Hepatocyte (in vitro differentiated cells): ENCODE results near the gene PIK3R1. TPM values are rescaled to one million over a fixed set of nuclear protein-coding genes. Genes with fewer than 3 reads are reported as not detected.
A peak's percentile ranks its signal among the peaks of the same experiment; 100 is the strongest.

Experiments
- DNase-seq: peaks from one replicate; pipeline ENCODE4 v3.0.0-alpha.2; 2016; ENCODE audit warnings: low spot score
- H2AFZ ChIP-seq: fragments of 200-600 bp; sonication (generic); 2 replicates; pipeline ENCODE4 v1.6.0; 2016; ENCODE audit warnings: antibody characterized with exemption, mild to moderate bottlenecking
- H3K27ac ChIP-seq: fragments of 200-600 bp; sonication (generic); 2 replicates; pipeline ENCODE4 v1.5.1; 2016; ENCODE audit warnings: mild to moderate bottlenecking
- H3K27me3 ChIP-seq: fragments of 200-600 bp; sonication (generic); 2 replicates; pipeline ENCODE4 v1.6.1; 2016
- H3K36me3 ChIP-seq: fragments of 200-600 bp; sonication (generic); replicated peaks from 2 replicates; pipeline ENCODE4 v1.5.1; 2016; ENCODE audit warnings: low read depth; ENCODE audit not compliant: insufficient read depth
- H3K4me1 ChIP-seq: fragments of 200-600 bp; sonication (generic); 2 replicates; pipeline ENCODE4 v1.5.1; 2016; ENCODE audit warnings: mild to moderate bottlenecking, moderate library complexity; ENCODE audit not compliant: insufficient read depth
- H3K4me2 ChIP-seq: fragments of 200-600 bp; sonication (generic); 2 replicates; pipeline ENCODE4 v1.6.0; 2016
- H3K4me3 ChIP-seq: fragments of 200-600 bp; sonication (generic); 2 replicates; pipeline ENCODE4 v1.5.1; 2016; ENCODE audit warnings: mild to moderate bottlenecking
- H3K79me2 ChIP-seq: fragments of 200-600 bp; sonication (generic); 2 replicates; pipeline ENCODE4 v1.6.0; 2017; ENCODE audit warnings: mild to moderate bottlenecking
- H3K9me2 ChIP-seq: fragments of 200-600 bp; sonication (generic); replicated peaks from 2 replicates; pipeline ENCODE4 v1.6.0; 2017; ENCODE audit warnings: mild to moderate bottlenecking; ENCODE audit not compliant: insufficient read depth
- H3K9me3 ChIP-seq: fragments of 200-600 bp; sonication (generic); 2 replicates; pipeline ENCODE4 v1.5.1; 2016; ENCODE audit warnings: low read depth, mild to moderate bottlenecking
- H4K20me1 ChIP-seq: fragments of 200-600 bp; sonication (generic); 2 replicates; pipeline ENCODE4 v1.6.0; 2016; ENCODE audit warnings: mild to moderate bottlenecking; ENCODE audit not compliant: insufficient read depth, poor library complexity, severe bottlenecking
- EZH2 ChIP-seq: fragments of 200-600 bp; sonication (generic); IDR thresholded peaks from 2 replicates; pipeline ENCODE4 v1.6.1; 2016; ENCODE audit warnings: antibody characterized with exemption, mild to moderate bottlenecking, borderline replicate concordance
- EZH2phosphoT487 ChIP-seq: fragments of 200-600 bp; sonication (generic); IDR thresholded peaks from one replicate; pipeline ENCODE4 v1.6.1; 2018; ENCODE audit warnings: antibody characterized with exemption, mild to moderate bottlenecking, low read depth, moderate library complexity; ENCODE audit not compliant: unreplicated experiment, severe bottlenecking
- WGBS: methylation state at CpG from one replicate; pipeline ENCODE4 v1.1.6; 2016; ENCODE audit warnings: low lambda C conversion rate; ENCODE audit errors: missing lambda C conversion rate; 5-methylcytosine and 5-hydroxymethylcytosine counted together
- polyA plus RNA-seq: library from polyadenylated mRNA; unstranded; fragments of >200 nt; fragmentation: Nextera tagmentation; extraction: Ambion mirVana; gene quantifications from 2 replicates; pipeline ENCODE4 v1.2.1, GENCODE V29; 2016
- total RNA-seq: library from RNA; depleted of rRNA; stranded (reverse); fragments of >200 nt; gene quantifications from 2 replicates; pipeline ENCODE4 v1.2.3, GENCODE V29; 2014
- TF ChIP-seq, protein P1 (sequence below): fragments of 200-600 bp; sonication (generic); IDR thresholded peaks from 2 replicates; pipeline ENCODE4 v1.5.1; 2016; ENCODE audit warnings: antibody characterized with exemption, mild to moderate bottlenecking; ENCODE audit not compliant: poor library complexity

The PIK3R1 gene
- total and polyA plus RNA-seq, 2 experiments from 2014 or later, result 38.9 to 109 TPM

DNA sequence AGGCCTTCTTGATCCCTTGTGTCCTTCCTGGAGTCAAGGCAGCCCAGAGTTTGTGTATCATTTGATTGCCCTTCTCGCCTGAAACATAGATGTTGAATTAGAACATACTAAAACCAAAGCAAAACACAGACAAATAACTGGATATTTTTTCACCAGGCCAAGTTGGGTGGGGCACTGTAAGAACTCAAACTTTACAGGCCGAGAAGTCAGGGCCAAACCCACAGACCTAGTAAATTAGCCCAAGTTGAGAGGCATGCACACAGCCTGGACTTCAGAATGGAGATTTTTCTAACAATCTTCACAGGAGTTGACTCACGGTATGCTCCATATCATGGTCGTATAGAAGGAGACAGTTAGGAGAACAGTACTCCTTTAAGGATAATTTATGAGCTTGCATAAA, 121.7 kb downstream of the PIK3R1 start:
- WGBS, result 93% methylated on average over 4 of the region's 4 CpGs

DNA sequence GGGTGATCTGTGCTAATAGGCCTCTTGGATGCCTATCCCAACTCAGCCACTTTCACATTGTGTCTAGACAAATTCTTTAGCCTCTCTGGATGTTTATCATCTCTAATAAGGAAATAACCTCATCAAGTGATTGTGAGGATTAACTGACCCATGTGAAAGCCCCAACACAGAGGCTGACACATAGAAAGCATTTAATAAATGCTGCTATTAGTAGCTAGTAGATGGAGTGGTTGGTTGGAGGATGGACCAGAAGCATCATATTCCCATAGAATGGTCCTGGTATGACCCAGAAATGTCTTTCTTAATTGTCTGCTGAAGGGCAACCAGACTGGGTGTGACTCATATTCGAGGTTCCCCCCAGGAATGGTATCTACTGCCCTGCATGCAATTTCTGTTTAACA, 124.4 kb downstream of the PIK3R1 start:
- no peak overlapping the region for H3K27ac ChIP-seq
- no peaks in the 10 kb centered on the region for H3K36me3 ChIP-seq
- H3K4me2 ChIP-seq, result no peak overlapping the region
- no peak for DNase-seq
- no peaks in the 10 kb centered on the region for H3K9me2 ChIP-seq
- TF ChIP-seq EZH2phosphoT487, result no peak
- TF ChIP-seq, protein P1, sequence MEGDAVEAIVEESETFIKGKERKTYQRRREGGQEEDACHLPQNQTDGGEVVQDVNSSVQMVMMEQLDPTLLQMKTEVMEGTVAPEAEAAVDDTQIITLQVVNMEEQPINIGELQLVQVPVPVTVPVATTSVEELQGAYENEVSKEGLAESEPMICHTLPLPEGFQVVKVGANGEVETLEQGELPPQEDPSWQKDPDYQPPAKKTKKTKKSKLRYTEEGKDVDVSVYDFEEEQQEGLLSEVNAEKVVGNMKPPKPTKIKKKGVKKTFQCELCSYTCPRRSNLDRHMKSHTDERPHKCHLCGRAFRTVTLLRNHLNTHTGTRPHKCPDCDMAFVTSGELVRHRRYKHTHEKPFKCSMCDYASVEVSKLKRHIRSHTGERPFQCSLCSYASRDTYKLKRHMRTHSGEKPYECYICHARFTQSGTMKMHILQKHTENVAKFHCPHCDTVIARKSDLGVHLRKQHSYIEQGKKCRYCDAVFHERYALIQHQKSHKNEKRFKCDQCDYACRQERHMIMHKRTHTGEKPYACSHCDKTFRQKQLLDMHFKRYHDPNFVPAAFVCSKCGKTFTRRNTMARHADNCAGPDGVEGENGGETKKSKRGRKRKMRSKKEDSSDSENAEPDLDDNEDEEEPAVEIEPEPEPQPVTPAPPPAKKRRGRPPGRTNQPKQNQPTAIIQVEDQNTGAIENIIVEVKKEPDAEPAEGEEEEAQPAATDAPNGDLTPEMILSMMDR, result no peak
- no peak for TF ChIP-seq EZH2
- 85% methylated on average over 1 of the region's 1 CpG for WGBS
- peaks cover 4% of the 10 kb centered on the region for H3K4me1 ChIP-seq
- H3K4me3 ChIP-seq, result no peak overlapping the region
- H4K20me1 ChIP-seq, result no peaks in the 10 kb centered on the region
- no peaks in the 10 kb centered on the region for H3K79me2 ChIP-seq
- no peaks in the 10 kb centered on the region for H3K27me3 ChIP-seq
- no peaks in the 10 kb centered on the region for H3K9me3 ChIP-seq
- no peak overlapping the region for H2AFZ ChIP-seq

More for the DNA sequence above, 121.7 kb downstream of the PIK3R1 start:
- DNase-seq, result no peak
- H3K4me1 ChIP-seq, result no peaks in the 10 kb centered on the region
- no peak overlapping the region for H3K4me3 ChIP-seq
- no peaks in the 10 kb centered on the region for H3K79me2 ChIP-seq
- H3K27me3 ChIP-seq, result no peaks in the 10 kb centered on the region
- no peaks in the 10 kb centered on the region for H3K9me3 ChIP-seq
- H3K36me3 ChIP-seq, result no peaks in the 10 kb centered on the region
- TF ChIP-seq EZH2phosphoT487, result no peak
- TF ChIP-seq, protein P1, result no peak
- no peak for TF ChIP-seq EZH2
- H3K4me2 ChIP-seq, result no peak overlapping the region
- H2AFZ ChIP-seq, result no peak overlapping the region
- no peaks in the 10 kb centered on the region for H4K20me1 ChIP-seq
- H3K9me2 ChIP-seq, result no peaks in the 10 kb centered on the region
- no peak overlapping the region for H3K27ac ChIP-seq

- no peak overlapping the region for H3K4me3 ChIP-seq
- 92% methylated on average over 3 of the region's 3 CpGs for WGBS
- no peaks in the 10 kb centered on the region for H4K20me1 ChIP-seq
- H3K27me3 ChIP-seq, result no peaks in the 10 kb centered on the region
- H3K4me2 ChIP-seq, result no peak overlapping the region
- H3K9me2 ChIP-seq, result no peaks in the 10 kb centered on the region
- H3K36me3 ChIP-seq, result no peaks in the 10 kb centered on the region
- no peak overlapping the region for H3K27ac ChIP-seq
- H3K4me1 ChIP-seq, result peaks cover 8% of the 10 kb centered on the region
- H2AFZ ChIP-seq, result no peak overlapping the region
- no peaks in the 10 kb centered on the region for H3K79me2 ChIP-seq
- no peak for DNase-seq
- no peaks in the 10 kb centered on the region for H3K9me3 ChIP-seq
- TF ChIP-seq EZH2phosphoT487, result no peak
- TF ChIP-seq, protein P1, result no peak
- no peak for TF ChIP-seq EZH2
These were observed 125.5 kb downstream of the PIK3R1 start for GRCh38 chr5:68341006-68341405.

DNA sequence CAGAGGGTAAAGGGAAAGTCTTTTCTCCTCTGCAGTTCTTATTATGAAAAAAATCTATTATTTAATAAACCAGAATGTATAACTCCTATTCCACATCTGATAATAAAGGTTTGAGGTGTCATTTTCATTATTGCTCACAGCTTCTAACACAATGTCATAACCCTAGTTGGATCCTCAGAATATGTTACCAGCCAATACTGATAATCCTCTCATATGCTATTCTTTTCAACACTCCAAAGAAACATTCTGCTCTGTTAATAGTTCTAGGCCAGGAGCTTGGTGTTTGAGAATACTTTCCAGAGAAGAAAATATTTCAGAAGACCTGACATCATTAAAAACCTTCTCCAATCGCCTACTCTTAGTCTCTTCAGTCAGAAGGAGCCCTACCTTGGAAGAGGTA, 127.1 kb downstream of the PIK3R1 start:
- H3K36me3 ChIP-seq, result no peaks in the 10 kb centered on the region

More for the DNA sequence above, 127.1 kb downstream of the PIK3R1 start:
- 97% methylated on average over 1 of the region's 1 CpG for WGBS
- TF ChIP-seq, protein P1, result no peak
- TF ChIP-seq EZH2, result no peak
- TF ChIP-seq EZH2phosphoT487, result no peak
- Histone ChIP-seq H3K4me2 (no peak overlapping the region), H3K79me2 (no peaks in the 10 kb centered on the region), H3K4me1 (peaks cover 8% of the 10 kb centered on the region), H3K9me2 (no peaks in the 10 kb centered on the region), H3K27me3 (no peaks in the 10 kb centered on the region), H3K27ac (peak overlapping the region; percentile 18), H3K9me3 (no peaks in the 10 kb centered on the region), H4K20me1 (no peaks in the 10 kb centered on the region), H2AFZ (no peak overlapping the region), H3K4me3 (no peak overlapping the region)
- no peak for DNase-seq
